Measurements from ENCODE around the gene LRCH3.

DNA sequence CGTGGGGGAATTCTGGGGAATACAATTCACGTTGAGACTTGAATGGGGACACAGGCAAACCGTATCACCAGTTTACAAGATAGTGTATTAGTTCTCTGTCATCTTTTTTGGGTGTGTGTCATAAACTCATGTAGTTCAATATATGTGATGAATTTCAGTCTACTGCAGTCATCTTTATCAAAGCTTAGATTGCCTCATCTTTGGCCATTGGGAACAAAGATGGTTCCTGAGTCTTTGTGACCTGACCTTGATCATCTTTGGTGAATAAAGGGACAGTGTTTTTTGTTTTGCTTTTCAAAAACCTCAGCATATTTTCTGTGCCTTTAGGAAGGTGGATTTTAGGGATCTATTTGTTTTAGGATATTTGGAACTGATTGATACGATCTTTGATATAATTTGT lies 23.3 kb downstream of the LRCH3 start:
- TF ChIP-seq EZH2 (IDR thresholded peaks at IDR 0.05; ENCODE audit: insufficient read depth, poor library complexity, severe bottlenecking) (no peak), EZH2phosphoT487 (IDR thresholded peaks at IDR 0.05; ENCODE audit: insufficient read depth, low read depth) (no peak)
